ENCODE results near the gene SLC27A6. TPM values are rescaled to one million over a fixed set of nuclear protein-coding genes. Genes with fewer than 3 reads are reported as not detected.

Gene SLC27A6
- total RNA-seq, 4 donors from 2014 or later: 0.40 to 2.9 (median 0.88) TPM; not detected in 1

DNA sequence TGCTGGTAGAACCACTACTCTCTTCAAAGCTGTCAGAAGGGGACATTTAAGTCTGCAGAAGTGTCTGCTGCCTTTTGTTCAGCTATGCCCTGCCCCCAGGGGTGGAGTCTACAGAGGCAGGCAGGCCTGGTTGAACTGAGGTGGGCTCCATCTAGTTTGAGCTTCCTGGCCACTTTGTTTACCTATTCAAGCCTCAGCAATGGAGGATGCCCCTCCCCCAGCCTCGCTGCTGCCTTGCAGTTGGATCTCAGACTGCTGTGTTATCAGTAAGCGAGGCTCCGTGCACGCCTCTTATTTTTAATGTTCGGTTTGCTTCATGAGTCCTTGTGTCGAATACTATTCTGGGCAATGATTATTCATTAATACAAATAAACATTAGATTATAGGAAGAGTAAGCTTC is 3.1 kb upstream of the SLC27A6 start:
- Histone ChIP-seq H3K4me1 (no peaks in the 10 kb centered on the region), H3K27me3 (no peaks in the 10 kb centered on the region), H3K4me3 (replicated peaks in 1 of 3) (no peak overlapping the region), H3K27ac (no peak overlapping the region), H3K9me3 (no peaks in the 10 kb centered on the region), H3K36me3 (no peaks in the 10 kb centered on the region)
- no peak for DNase-seq
- 73 to 87% methylated on average over 6 of the region's 6 CpGs for WGBS, 2 donors
- TF ChIP-seq, protein P1, sequence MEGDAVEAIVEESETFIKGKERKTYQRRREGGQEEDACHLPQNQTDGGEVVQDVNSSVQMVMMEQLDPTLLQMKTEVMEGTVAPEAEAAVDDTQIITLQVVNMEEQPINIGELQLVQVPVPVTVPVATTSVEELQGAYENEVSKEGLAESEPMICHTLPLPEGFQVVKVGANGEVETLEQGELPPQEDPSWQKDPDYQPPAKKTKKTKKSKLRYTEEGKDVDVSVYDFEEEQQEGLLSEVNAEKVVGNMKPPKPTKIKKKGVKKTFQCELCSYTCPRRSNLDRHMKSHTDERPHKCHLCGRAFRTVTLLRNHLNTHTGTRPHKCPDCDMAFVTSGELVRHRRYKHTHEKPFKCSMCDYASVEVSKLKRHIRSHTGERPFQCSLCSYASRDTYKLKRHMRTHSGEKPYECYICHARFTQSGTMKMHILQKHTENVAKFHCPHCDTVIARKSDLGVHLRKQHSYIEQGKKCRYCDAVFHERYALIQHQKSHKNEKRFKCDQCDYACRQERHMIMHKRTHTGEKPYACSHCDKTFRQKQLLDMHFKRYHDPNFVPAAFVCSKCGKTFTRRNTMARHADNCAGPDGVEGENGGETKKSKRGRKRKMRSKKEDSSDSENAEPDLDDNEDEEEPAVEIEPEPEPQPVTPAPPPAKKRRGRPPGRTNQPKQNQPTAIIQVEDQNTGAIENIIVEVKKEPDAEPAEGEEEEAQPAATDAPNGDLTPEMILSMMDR (IDR thresholded peaks at IDR 0.05): no peak
- TF ChIP-seq POLR2A (IDR thresholded peaks at IDR 0.05): no peak
- intact Hi-C loops (cut with DNase I): no loop called here

DNA sequence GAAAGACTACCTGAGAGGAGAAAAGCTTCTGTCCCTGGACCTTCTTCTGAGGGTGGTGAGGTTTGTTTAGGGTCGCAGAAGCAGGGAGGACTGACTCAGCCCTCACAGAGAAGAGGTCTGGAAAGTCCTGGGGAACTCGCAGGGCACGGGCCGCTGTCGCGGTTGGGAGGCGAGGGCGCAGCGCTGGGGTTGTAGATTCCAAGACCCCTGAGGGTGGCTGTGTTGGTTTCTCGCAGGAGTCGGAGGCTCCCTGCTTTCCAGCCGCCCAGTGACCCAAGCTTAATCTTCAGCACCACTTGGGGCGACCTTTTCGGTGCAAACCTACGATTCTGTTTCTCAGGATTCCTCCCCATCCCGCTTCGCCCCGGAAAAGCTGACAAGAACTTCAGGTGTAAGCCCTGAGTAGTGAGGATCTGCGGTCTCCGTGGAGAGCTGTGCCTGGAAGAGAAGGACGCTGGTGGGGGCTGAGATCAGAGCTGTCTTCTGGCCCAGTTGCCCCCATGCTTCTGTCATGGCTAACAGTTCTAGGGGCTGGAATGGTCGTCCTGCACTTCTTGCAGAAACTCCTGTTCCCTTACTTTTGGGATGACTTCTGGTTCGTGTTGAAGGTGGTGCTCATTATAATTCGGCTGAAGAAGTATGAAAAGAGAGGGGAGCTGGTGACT is 482 bp downstream of the SLC27A6 start:
- no peaks in the 10 kb centered on the region for H3K4me1 ChIP-seq
- no peak overlapping the region for H3K4me3 ChIP-seq (replicated peaks in 1 of 3)
- H3K27me3 ChIP-seq: no peaks in the 10 kb centered on the region
- H3K27ac ChIP-seq: no peak overlapping the region
- no peaks in the 10 kb centered on the region for H3K36me3 ChIP-seq
- DNase-seq: no peak
- 20 to 33% methylated on average over 24 of the region's 24 CpGs for WGBS, 2 donors
- no peaks in the 10 kb centered on the region for H3K9me3 ChIP-seq
- TF ChIP-seq, protein P1 (IDR thresholded peaks at IDR 0.05): no peak
- intact Hi-C loops (cut with DNase I): no loop called here

DNA sequence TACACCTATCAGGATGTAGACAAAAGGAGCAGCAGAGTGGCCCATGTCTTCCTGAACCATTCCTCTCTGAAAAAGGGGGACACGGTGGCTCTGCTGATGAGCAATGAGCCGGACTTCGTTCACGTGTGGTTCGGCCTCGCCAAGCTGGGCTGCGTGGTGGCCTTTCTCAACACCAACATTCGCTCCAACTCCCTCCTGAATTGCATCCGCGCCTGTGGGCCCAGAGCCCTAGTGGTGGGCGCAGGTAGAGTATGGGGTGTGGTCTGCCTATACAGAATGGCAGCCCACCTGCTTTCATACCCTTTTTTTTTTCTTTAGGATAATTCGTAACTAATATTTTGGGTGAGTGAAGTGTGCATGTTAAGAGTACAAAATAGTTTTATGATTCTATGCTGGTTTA is 1.1 kb downstream of the SLC27A6 start:
- H3K27me3 ChIP-seq: no peaks in the 10 kb centered on the region

DNA sequence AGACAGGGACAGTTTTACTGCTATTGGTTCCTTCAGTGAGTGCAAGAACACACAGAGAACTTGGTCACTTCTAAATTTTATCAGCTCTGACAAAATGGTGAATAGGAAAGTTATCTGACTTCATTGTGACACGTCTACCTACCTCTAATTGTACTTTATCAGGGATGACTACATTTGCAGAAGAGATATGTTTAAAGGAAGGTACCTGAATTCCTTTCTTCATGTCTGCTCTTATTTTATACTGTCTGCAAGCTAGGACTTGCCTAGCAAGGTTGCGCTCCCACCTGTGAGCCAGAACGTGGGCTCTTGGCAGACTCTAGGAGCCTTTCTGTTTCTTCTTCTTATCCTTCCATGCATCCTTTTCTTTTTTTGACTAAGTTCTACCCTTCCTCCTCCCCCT is 1.6 kb downstream of the SLC27A6 start:
- intact Hi-C loops (cut with DNase I): no loop called here
- no peak overlapping the region for H3K4me3 ChIP-seq (replicated peaks in 1 of 3)

More for the DNA sequence above, 1.1 kb downstream of the SLC27A6 start:
- no peaks in the 10 kb centered on the region for H3K9me3 ChIP-seq
- H3K4me3 ChIP-seq (replicated peaks in 1 of 3): no peak overlapping the region
- no peaks in the 10 kb centered on the region for H3K4me1 ChIP-seq
- no peak overlapping the region for H3K27ac ChIP-seq
- intact Hi-C loops (cut with DNase I): no loop called here
- TF ChIP-seq POLR2A (IDR thresholded peaks at IDR 0.05): no peak
- TF ChIP-seq, protein P1 (IDR thresholded peaks at IDR 0.05): no peak
- WGBS, 2 donors: 88 to 90% methylated on average over 12 of the region's 12 CpGs
- H3K36me3 ChIP-seq: no peaks in the 10 kb centered on the region
- no peak for DNase-seq

DNA sequence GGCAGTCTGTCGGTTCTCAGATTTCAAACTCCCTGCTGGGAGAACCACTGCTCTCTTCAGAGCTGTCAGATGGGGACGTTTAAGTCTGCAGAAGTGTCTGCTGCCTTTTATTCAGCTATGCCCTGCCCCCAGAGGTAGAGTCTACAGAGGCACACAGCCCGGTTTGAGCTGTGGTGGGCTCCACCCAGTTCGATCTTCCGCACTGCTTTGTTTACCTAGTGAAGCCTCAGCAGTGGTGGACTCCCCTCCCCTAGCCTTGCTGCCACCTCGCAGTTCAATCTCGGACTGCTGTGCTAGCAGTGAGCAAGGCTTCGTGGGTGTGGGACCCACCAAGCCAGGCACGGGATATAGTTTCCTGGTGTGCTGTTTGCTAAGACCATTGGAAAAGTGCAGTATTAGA is 8.0 kb downstream of the SLC27A6 start:
- H3K9me3 ChIP-seq: no peaks in the 10 kb centered on the region
- H3K36me3 ChIP-seq: no peaks in the 10 kb centered on the region
- intact Hi-C loops (cut with DNase I): no loop called here
- WGBS, 2 donors: 75 to 85% methylated on average over 2 to 7 of the region's 9 CpGs
- TF ChIP-seq POLR2A (IDR thresholded peaks at IDR 0.05): no peak
- TF ChIP-seq, protein P1 (IDR thresholded peaks at IDR 0.05): no peak
- no peak overlapping the region for H3K4me3 ChIP-seq (replicated peaks in 1 of 3)
- H3K4me1 ChIP-seq: no peaks in the 10 kb centered on the region
- no peak for DNase-seq
- no peaks in the 10 kb centered on the region for H3K27me3 ChIP-seq
- H3K27ac ChIP-seq: no peak overlapping the region

More for the DNA sequence above, 1.6 kb downstream of the SLC27A6 start:
- Histone ChIP-seq H3K27me3 (no peaks in the 10 kb centered on the region), H3K9me3 (no peaks in the 10 kb centered on the region), H3K4me1 (no peaks in the 10 kb centered on the region), H3K36me3 (no peaks in the 10 kb centered on the region), H3K27ac (no peak overlapping the region)
- TF ChIP-seq, protein P1 (IDR thresholded peaks at IDR 0.05): no peak
- no peak for TF ChIP-seq POLR2A (IDR thresholded peaks at IDR 0.05)
- DNase-seq: no peak
- WGBS, 2 donors: 87 to 96% methylated on average over 3 of the region's 3 CpGs

Data from thyroid gland (tissue), 4 donors.